Measurements from ENCODE around the gene CLDN10. TPM values are rescaled to one million over a fixed set of nuclear protein-coding genes. Genes with fewer than 3 reads are reported as not detected.

Gene CLDN10
- total RNA-seq, 2 donors from 2014 or later = 72.8 to 228 TPM

DNA sequence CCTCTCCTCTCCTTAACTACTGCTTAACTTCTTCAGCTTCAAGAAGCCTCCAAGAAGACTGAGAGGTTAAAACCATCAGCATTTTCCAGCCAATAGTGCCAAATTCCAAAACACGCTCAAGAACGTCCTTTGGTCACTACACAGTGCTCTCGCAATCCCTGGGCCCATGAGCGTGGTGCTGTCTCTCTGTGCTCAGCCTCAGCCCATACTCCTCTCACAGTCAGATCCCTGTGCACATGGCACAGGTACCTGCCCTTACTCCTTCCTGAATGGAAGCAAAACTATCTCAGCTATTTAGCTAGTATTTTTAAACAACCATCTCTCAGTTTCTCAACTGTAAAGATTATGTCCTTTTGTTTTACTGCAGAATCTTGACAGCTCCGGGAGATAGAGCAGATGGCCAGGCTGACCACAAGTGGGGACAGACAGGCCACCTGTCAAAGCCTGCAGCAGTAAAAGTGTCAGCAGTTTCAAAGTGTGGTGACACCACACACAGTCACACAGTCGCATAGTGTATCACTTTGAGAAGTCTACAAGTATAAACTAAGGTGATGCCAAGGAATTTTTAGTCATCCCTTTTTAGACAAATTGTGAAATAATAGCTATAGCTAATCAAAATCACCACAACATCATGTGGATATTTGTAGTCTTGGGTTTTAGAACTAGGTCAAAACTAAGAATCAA lies 56.3 kb downstream of the CLDN10 start:
- ATAC-seq = no peak
- H3K27me3 ChIP-seq = no peaks in the 10 kb centered on the region
- H3K9me3 ChIP-seq = no peaks in the 10 kb centered on the region
- H3K4me3 ChIP-seq = no peak overlapping the region
- peaks cover 42% of the 10 kb centered on the region for H3K4me1 ChIP-seq
- no peak for TF ChIP-seq POLR2A (IDR thresholded peaks at IDR 0.05)
- TF ChIP-seq, protein P1, sequence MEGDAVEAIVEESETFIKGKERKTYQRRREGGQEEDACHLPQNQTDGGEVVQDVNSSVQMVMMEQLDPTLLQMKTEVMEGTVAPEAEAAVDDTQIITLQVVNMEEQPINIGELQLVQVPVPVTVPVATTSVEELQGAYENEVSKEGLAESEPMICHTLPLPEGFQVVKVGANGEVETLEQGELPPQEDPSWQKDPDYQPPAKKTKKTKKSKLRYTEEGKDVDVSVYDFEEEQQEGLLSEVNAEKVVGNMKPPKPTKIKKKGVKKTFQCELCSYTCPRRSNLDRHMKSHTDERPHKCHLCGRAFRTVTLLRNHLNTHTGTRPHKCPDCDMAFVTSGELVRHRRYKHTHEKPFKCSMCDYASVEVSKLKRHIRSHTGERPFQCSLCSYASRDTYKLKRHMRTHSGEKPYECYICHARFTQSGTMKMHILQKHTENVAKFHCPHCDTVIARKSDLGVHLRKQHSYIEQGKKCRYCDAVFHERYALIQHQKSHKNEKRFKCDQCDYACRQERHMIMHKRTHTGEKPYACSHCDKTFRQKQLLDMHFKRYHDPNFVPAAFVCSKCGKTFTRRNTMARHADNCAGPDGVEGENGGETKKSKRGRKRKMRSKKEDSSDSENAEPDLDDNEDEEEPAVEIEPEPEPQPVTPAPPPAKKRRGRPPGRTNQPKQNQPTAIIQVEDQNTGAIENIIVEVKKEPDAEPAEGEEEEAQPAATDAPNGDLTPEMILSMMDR (IDR thresholded peaks at IDR 0.05) = no peak
- no peak for DNase-seq
- intact Hi-C loops (cut with DNase I) = no loop called here
- H3K36me3 ChIP-seq (replicated peaks in 1 of 2; ENCODE audit: insufficient read depth in 1 of 2, low read depth in 2 of 2) = no peaks in the 10 kb centered on the region
- 54 to 56% methylated on average over 6 of the region's 6 CpGs for WGBS, 2 donors
- H3K27ac ChIP-seq = peak overlapping the region in 3 of 4 donors; percentile 9 to 14 (median 14)

DNA sequence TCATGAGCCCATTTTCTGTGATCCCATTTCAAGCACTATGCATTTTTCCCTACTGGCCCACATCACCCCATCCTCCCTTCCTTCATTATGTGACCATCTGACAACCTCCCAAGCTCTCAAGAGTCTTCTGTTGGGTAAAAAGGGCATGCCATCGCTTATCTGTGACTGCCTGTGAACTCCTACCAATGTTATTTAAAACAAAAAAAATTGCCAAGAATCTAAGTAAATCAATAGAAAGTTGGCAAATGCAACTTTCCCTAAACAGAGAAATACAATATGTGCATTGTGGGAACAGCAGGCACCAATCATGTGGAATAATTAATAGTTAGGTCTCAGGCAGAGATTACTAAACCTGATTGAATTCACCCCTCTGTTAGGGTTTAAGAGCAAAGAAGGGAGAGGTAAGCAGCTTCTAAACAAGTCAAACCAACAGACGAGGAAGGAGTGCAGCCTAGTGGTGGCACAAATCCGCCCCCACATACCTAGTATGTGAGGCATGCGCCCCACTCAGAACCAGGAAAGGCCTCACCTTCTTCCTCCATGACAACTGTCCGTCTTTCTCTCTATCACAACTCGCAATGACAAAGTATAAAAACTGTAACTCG lies 62.2 kb downstream of the CLDN10 start:
- Histone ChIP-seq H3K36me3 (replicated peaks in 1 of 2; ENCODE audit: insufficient read depth in 1 of 2, low read depth in 2 of 2) (no peaks in the 10 kb centered on the region), H3K4me3 (no peak overlapping the region), H3K27me3 (no peaks in the 10 kb centered on the region), H3K4me1 (peaks cover 42% of the 10 kb centered on the region), H3K27ac (peak overlapping the region; percentile 51 to 82 (median 69)), H3K9me3 (no peaks in the 10 kb centered on the region)
- peak; percentile 91 for ATAC-seq
- intact Hi-C loops (cut with DNase I) = no loop called here
- peak; percentile 53 to 73 (median 60) for DNase-seq
- 24 to 31% methylated on average over 7 of the region's 7 CpGs for WGBS, 2 donors
- TF ChIP-seq, protein P1 (IDR thresholded peaks at IDR 0.05) = peak in 5 of 7 experiments; percentile 15 to 56 (median 50)
- no peak for TF ChIP-seq POLR2A (IDR thresholded peaks at IDR 0.05)

DNA sequence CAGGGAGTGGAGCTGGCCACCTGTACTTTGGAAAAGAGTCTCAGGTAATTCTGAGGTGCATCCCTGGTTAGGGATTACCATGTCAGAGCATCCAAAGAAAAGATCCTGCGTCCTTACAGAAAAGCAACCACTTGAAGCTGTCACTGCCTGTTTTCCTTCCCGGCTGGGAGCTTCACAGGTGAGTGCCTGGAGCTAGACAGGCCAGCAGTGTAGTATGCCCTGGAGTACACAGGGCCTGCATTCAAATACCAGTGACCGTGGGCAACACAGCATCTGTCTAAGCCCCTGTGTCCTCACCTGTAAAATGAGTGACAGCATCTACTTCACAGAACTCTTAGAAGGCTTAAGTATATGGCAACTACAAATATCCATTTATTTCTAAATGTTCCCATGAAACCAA lies 63.0 kb downstream of the CLDN10 start:
- Histone ChIP-seq H3K27me3 (no peaks in the 10 kb centered on the region), H3K4me3 (no peak overlapping the region), H3K4me1 (peaks cover 46% of the 10 kb centered on the region), H3K27ac (peak overlapping the region; percentile 51 to 82 (median 69)), H3K36me3 (replicated peaks in 1 of 2; ENCODE audit: insufficient read depth in 1 of 2, low read depth in 2 of 2) (no peaks in the 10 kb centered on the region), H3K9me3 (no peaks in the 10 kb centered on the region)
- intact Hi-C loops (cut with DNase I) = no loop called here
- peak in 2 of 4 donors; percentile 26 to 39 for DNase-seq
- no peak for ATAC-seq
- TF ChIP-seq, protein P1 (IDR thresholded peaks at IDR 0.05) = no peak
- TF ChIP-seq POLR2A (IDR thresholded peaks at IDR 0.05) = no peak
- WGBS, 2 donors = 28 to 38% methylated on average over 3 of the region's 3 CpGs

DNA sequence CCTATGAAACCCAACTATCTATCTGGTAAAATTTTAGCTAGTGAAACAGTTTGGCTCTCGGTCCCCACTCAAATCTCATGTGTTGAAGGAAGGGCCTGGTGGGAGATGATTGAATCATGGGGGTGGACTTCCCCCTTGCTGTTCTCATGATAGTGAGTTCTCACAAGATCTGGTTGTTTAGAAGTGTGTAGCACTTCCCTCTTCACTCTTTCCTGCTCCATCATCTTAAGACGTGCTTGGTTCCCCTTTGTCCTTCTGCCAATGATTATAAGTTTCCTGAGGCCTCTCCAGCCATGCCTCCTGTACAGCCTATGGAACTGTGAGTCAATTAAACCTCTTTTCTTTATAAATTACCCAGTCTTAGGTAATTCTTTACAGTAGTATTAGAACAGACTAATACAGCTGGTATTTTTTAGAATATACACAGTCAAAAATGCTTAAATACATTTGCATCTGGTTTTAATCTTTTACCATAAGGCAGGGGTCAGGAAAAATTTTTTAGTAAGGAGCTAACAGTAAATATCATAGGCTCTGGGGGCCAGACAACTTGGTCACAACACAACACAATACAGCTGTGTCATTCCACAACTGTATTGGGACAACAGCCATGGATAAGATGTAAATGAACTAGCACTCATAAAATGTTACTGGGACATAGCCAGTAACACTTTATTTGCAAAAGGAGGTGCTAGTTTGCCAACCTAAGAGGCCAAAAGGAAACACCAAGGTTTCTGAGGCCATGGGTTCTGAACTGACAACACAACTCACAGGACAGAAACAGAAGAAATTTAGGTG lies 67.7 kb downstream of the CLDN10 start:
- peaks cover 31% of the 10 kb centered on the region for H3K4me1 ChIP-seq
- DNase-seq = no peak
- no peak overlapping the region for H3K4me3 ChIP-seq
- WGBS, 2 donors = 65 to 84% methylated on average over 2 of the region's 2 CpGs
- intact Hi-C loops (cut with DNase I) = loop anchor here (10.0 kb wide), 1 partner anchor 215 kb away; no protein-coding TSS in a partner anchor
- H3K36me3 ChIP-seq (replicated peaks in 1 of 2; ENCODE audit: insufficient read depth in 1 of 2, low read depth in 2 of 2) = no peaks in the 10 kb centered on the region
- peak overlapping the region in 3 of 4 donors; percentile 22 to 63 (median 56) for H3K27ac ChIP-seq
- no peaks in the 10 kb centered on the region for H3K9me3 ChIP-seq
- no peak for ATAC-seq
- TF ChIP-seq, protein P1 (IDR thresholded peaks at IDR 0.05) = no peak
- no peak for TF ChIP-seq POLR2A (IDR thresholded peaks at IDR 0.05)
- H3K27me3 ChIP-seq = no peaks in the 10 kb centered on the region
